Skeletal muscle satellite cell (primary cell): ENCODE measurements around the gene CADM1.

Experiments used
- H3K27me3 ChIP-seq: 2 replicates; pipeline ENCODE4 v1.7.0; 2013; ENCODE audit warnings: low read length; ENCODE audit not compliant: control insufficient read depth, insufficient read depth
- H3K36me3 ChIP-seq: 2 replicates; pipeline ENCODE4 v1.7.0; 2013; ENCODE audit warnings: mild to moderate bottlenecking, control low read depth, low read length; ENCODE audit not compliant: insufficient read depth
- H3K4me1 ChIP-seq: 2 replicates; pipeline ENCODE4 v1.7.0; 2013; ENCODE audit warnings: low read length; ENCODE audit not compliant: control insufficient read depth, insufficient read depth
- H3K4me2 ChIP-seq: 2 replicates; pipeline ENCODE4 v1.7.0; 2013; ENCODE audit warnings: mild to moderate bottlenecking, low read length
- H3K4me3 ChIP-seq: 2 replicates; pipeline ENCODE4 v1.7.0; 2013; ENCODE audit warnings: low read length
- H3K9ac ChIP-seq: 2 replicates; pipeline ENCODE4 v1.7.0; 2013; ENCODE audit warnings: mild to moderate bottlenecking, low read depth, low read length, moderate library complexity
- H3K9me3 ChIP-seq: replicated peaks from 2 replicates; pipeline ENCODE4 v1.7.0; 2013; ENCODE audit warnings: mild to moderate bottlenecking, control low read depth, low read length

CADM1 gene

DNA sequence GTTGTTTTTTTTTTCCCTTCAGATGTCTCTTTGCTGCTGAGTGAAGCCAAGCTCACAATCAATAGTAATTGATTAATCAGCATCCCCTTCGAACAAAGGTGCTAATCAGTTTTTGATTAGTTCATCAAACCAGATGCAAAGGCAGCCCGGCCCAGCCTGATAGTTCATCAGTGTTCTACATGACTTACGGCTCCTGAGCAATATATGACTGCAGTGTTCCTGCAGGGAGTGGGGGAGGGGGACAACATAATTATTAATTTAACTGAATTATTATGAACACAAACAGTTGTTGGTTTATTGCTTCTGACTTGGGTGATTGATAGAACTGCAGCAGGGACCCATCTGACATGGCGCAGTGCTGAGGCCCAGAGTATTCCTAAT, 315.3 kb downstream of the CADM1 start:
- H3K9ac ChIP-seq, result no peak overlapping the region
- H3K4me2 ChIP-seq, result no peak overlapping the region
- H3K27me3 ChIP-seq, result no peaks in the 10 kb centered on the region
- no peak overlapping the region for H3K4me3 ChIP-seq
- H3K9me3 ChIP-seq, result no peaks in the 10 kb centered on the region
- H3K36me3 ChIP-seq, result no peaks in the 10 kb centered on the region
- H3K4me1 ChIP-seq, result no peaks in the 10 kb centered on the region

DNA sequence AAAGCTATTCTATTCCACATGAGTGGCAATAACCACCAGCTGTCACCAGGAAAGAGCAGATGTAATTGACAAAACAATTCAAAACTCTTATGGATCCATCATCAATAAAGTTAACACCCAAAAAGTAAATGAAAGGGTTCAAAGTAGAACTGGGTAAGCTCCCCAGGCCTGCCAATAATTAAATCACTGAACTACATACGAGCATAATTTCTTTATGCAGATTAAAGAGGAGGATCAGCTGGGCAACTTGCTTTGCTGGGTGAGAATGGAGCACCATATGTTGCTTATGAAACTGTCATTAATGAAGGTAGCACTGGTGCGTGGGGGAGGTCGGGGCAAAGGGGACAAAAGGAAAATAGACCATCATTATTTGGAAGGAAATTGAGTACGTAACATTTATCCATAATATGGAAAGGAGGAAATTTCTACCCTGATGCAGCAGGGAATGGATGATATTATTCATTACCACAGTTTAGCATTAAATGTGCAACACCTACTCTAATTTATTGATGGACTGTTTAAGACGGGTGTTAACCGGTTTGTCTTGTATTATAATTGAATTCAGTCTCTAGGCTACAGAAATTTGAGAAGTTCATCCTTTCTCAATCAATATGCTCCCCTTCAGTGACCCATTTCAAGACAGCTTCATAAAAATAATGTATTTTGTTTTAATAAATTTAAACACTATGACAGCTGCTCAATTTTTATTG, 315.9 kb downstream of the CADM1 start:
- no peak overlapping the region for H3K9ac ChIP-seq
- no peaks in the 10 kb centered on the region for H3K36me3 ChIP-seq
- no peak overlapping the region for H3K4me2 ChIP-seq
- H3K27me3 ChIP-seq, result peaks cover 1% of the 10 kb centered on the region
- H3K4me3 ChIP-seq, result no peak overlapping the region
- H3K9me3 ChIP-seq, result no peaks in the 10 kb centered on the region
- no peaks in the 10 kb centered on the region for H3K4me1 ChIP-seq

DNA sequence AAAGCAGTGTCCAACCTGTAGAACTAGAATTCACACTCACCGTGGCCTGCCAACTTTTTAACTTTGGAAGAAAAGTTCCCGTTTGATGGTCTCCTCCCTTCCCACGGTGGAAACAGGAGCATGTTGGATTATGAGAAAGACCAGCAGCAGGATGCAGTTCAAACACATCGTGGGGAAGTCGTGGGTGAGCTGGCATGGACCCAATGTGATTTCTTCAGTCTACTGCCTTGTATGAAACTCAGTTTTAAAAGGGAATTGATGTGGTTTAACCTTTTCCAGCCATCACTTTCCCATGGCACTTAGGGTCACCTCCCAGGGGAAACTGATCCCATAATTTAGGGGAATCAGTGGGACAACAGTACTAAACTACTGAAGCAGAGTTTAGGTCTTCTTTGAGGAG, 318.3 kb downstream of the CADM1 start:
- Histone ChIP-seq H3K9ac (no peak overlapping the region), H3K27me3 (peaks cover 6% of the 10 kb centered on the region), H3K36me3 (no peaks in the 10 kb centered on the region), H3K4me1 (no peaks in the 10 kb centered on the region), H3K9me3 (no peaks in the 10 kb centered on the region), H3K4me2 (no peak overlapping the region), H3K4me3 (no peak overlapping the region)

DNA sequence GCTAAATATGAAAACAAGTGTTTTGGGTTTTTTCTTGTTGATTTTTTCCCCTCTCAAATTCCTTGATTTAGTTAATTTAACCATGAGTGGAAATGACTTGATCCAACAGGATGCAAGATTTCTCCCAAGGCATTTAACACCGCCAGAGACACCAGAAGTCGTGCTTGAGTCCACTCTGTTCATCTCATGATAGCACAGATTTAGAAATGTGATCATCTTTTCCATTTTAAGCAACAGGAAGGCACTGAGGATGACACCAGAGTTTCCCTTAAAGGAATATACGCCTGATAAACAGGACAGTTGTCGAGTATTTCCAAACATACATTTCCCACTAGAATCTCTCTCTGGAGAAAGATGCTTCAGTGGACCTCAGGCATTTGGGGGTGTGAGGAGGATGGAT, 318.7 kb downstream of the CADM1 start:
- no peaks in the 10 kb centered on the region for H3K36me3 ChIP-seq
- H3K4me2 ChIP-seq, result no peak overlapping the region
- H3K4me3 ChIP-seq, result no peak overlapping the region
- H3K4me1 ChIP-seq, result no peaks in the 10 kb centered on the region
- peaks cover 8% of the 10 kb centered on the region for H3K27me3 ChIP-seq
- H3K9ac ChIP-seq, result no peak overlapping the region
- no peaks in the 10 kb centered on the region for H3K9me3 ChIP-seq

DNA sequence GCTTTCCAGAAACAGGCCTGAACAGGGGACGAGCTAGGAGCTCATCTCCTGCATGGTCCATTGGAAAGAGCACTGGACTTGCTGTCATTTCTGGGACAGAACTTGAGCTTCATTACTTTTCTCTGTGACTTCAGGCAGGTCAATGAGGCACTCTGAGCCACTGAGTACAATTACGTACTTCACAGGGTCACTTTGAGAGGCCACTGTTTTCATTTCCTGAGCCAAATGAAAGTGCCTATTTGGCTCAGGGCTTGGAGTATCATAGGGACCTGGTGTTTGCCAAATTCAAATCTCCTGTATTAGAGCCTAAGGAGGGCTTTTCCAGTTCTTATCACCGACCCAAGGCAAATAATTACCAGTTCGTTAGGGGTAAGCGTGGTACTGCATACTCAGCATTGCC, 319.3 kb downstream of the CADM1 start:
- Histone ChIP-seq H3K9me3 (no peaks in the 10 kb centered on the region), H3K27me3 (peaks cover 11% of the 10 kb centered on the region), H3K4me1 (no peaks in the 10 kb centered on the region), H3K9ac (no peak overlapping the region), H3K4me2 (no peak overlapping the region), H3K36me3 (no peaks in the 10 kb centered on the region), H3K4me3 (no peak overlapping the region)

DNA sequence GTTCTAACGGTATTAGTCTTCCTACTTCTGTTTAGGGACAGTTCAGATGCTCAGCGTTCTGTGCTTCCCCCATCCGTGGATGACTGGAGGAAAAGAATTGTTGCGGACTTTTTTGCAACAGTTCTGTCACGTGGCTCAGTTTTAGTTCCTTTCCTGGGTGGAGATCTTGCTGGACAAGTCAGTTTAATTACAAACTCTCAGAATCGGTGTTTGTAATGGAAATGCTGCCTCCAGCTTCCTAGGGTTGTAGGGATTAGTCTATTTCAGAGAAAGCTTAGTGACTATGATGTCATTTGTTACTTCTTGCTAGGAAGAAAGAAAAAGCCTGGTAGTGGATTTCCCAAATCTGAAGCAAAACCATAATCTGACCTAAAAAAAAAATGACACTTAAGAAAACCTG, 320.4 kb downstream of the CADM1 start:
- H3K4me3 ChIP-seq, result no peak overlapping the region
- no peaks in the 10 kb centered on the region for H3K4me1 ChIP-seq
- H3K36me3 ChIP-seq, result no peaks in the 10 kb centered on the region
- peaks cover 11% of the 10 kb centered on the region for H3K27me3 ChIP-seq
- H3K4me2 ChIP-seq, result no peak overlapping the region
- H3K9ac ChIP-seq, result no peak overlapping the region
- no peaks in the 10 kb centered on the region for H3K9me3 ChIP-seq

DNA sequence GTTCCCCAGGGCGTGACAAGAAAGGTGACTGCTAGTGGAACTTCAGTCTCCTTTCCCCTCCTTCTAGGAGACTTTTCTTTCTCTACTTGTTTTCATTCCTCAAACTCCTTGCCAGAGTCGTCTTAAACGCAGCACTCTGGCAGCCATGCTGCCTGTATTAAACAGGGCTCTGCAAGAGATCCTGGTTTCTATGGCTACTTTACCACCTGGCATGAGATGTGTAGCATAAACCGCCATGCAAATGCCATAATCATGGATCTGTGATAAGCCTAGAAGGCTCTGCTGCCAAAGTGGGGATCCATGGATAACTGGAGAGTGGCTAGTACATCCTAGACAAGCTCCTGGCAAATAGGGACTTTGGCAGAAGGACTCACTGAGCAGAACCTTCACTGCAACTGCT, 321.1 kb downstream of the CADM1 start:
- no peaks in the 10 kb centered on the region for H3K4me1 ChIP-seq
- H3K4me2 ChIP-seq, result no peak overlapping the region
- H3K27me3 ChIP-seq, result peaks cover 11% of the 10 kb centered on the region
- no peaks in the 10 kb centered on the region for H3K9me3 ChIP-seq
- no peak overlapping the region for H3K4me3 ChIP-seq
- no peaks in the 10 kb centered on the region for H3K36me3 ChIP-seq
- H3K9ac ChIP-seq, result no peak overlapping the region

DNA sequence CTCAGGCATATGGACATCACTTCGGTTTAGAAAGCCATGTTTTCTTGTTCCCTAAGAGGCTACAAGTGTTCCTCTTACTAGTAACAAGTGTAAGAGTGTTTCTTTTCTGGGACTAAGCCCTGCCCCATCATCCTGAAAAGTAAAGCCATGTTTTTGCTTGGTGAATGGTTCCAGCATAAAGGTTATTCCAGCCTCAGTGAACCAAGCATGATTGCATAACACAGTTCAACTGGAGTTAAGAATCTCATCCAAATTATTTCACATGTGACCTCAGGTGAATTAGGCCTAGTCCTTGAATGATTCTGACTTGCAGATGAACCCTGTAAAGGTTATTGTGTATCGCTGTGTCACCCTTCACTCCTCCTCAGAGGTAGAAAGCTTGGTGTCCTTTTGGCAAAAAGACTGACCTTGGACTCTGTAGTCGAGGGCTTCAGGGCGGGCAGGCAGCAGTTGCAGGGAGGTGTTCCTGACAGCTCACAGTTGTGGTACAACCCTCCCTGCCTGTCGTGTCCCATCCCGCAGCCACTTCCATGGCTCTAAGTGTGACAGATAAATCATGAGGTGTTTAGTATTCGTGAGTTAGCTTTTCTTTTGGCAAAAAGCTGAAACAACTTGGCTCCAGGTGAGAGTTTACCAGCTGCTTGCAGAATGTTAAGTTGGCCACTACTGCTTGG, 321.8 kb downstream of the CADM1 start:
- Histone ChIP-seq H3K27me3 (peaks cover 14% of the 10 kb centered on the region), H3K9me3 (no peaks in the 10 kb centered on the region), H3K9ac (no peak overlapping the region), H3K4me1 (no peaks in the 10 kb centered on the region), H3K36me3 (no peaks in the 10 kb centered on the region), H3K4me2 (no peak overlapping the region), H3K4me3 (no peak overlapping the region)

DNA sequence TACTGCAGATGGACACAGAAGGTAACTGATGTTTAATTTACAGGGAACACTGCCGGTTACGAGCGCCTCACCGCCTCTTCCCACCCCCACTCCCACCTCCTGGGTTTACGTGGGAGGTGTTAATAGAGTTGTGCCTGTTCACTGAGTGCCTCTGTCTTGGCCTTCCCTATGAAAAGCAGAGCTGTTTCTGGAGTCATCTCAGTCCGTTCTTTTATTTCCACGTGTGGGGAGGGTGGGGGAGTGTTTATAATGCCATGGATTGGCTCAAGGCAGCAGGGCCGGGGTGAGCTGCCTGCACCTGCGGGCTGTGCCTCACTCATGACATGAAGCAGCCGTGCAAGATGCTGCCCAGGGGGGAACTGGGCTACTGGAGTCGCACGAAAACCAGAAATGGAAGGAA, 322.7 kb downstream of the CADM1 start:
- Histone ChIP-seq H3K27me3 (peaks cover 14% of the 10 kb centered on the region), H3K9me3 (no peaks in the 10 kb centered on the region), H3K9ac (no peak overlapping the region), H3K4me3 (no peak overlapping the region), H3K4me2 (no peak overlapping the region), H3K4me1 (no peaks in the 10 kb centered on the region), H3K36me3 (no peaks in the 10 kb centered on the region)

DNA sequence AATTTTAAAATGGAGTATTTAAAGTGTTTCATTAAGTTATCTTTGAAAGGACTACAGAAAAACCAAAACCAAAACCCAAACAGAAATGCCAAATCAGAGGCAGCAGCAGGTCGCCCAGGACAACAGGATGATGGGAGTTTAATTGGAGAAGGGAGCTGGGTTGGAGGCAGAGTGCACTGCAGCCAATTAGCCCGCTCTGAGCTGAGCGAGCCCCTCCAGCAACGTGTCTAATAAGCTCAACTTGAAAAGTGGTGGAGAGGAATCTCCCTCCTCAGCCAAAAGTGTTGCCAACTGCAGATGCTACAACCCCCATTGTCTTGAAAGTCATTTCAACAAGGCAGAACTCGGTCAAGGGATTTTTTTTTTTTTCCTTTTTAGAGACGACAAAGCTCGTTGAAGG, 323.9 kb downstream of the CADM1 start:
- no peak overlapping the region for H3K4me2 ChIP-seq

DNA sequence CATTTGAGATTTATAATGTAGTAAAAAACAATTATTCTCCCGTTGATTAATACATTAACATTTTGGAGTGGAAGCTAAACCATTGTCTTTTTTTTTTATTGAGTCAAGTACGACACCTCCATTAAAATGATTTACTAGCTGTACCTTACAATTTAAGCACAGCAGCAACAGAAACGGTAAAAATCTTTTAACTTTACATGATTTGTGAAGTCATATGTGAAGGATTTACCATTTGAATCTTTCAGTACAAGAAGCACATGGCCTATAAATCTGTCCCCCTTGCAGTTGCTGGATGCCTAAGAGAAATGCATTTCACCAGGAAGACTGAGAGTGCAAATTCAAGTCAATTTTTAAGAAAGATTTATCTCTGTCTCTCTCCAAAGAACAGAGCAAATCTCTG, 324.6 kb downstream of the CADM1 start:
- Histone ChIP-seq H3K4me3 (no peak overlapping the region), H3K9ac (no peak overlapping the region), H3K4me2 (no peak overlapping the region), H3K4me1 (no peaks in the 10 kb centered on the region), H3K9me3 (no peaks in the 10 kb centered on the region), H3K27me3 (peaks cover 14% of the 10 kb centered on the region), H3K36me3 (no peaks in the 10 kb centered on the region)

More for the DNA sequence above, 323.9 kb downstream of the CADM1 start:
- H3K4me3 ChIP-seq, result no peak overlapping the region
- H3K27me3 ChIP-seq, result peaks cover 14% of the 10 kb centered on the region
- H3K9me3 ChIP-seq, result no peaks in the 10 kb centered on the region
- H3K36me3 ChIP-seq, result no peaks in the 10 kb centered on the region
- H3K9ac ChIP-seq, result no peak overlapping the region
- H3K4me1 ChIP-seq, result no peaks in the 10 kb centered on the region

DNA sequence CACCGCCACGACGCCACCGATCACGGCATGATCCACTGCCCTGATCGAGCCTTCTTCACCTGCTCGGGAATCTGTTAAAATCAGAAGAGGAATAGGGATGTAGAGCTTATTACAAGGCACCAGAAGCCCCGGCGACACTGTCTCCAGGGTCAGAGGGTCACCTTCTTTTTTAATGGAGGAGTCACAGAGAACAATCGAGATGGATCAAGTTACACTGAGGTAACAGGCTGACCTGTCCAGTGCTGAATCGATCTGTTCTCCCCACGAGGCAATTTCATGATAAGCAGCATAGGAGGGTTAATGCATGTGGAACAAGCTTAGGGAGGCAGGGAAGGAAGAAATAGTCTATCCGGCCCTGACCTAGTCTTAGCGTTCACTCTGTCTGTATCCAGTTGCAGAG, 325.5 kb downstream of the CADM1 start:
- no peak overlapping the region for H3K4me3 ChIP-seq
- no peak overlapping the region for H3K9ac ChIP-seq
- no peaks in the 10 kb centered on the region for H3K9me3 ChIP-seq
- no peak overlapping the region for H3K4me2 ChIP-seq
- no peaks in the 10 kb centered on the region for H3K4me1 ChIP-seq
- no peaks in the 10 kb centered on the region for H3K36me3 ChIP-seq
- H3K27me3 ChIP-seq, result peaks cover 14% of the 10 kb centered on the region
